Epithelial cell of proximal tubule (primary cell): ENCODE results near the gene CNR2. TPM values are rescaled to one million over a fixed set of nuclear protein-coding genes. Genes with fewer than 3 reads are reported as not detected.

Source experiments
- DNase-seq: peaks from one replicate; pipeline ENCODE4 v3.0.0-alpha.2; 2011; ENCODE audit warnings: low read depth
- H3K4me3 ChIP-seq: 2 replicates; pipeline ENCODE4 v1.5.1; 2011; ENCODE audit warnings: low read depth, mild to moderate bottlenecking, low read length
- total RNA-seq: library from RNA; depleted of rRNA; stranded (reverse); fragments of >200 nt; gene quantifications from 2 replicates; pipeline ENCODE4 v1.2.3, GENCODE V29; 2015
- TF ChIP-seq, protein P1 (sequence below): conservative IDR thresholded peaks from 2 replicates; pipeline ENCODE4 v1.5.1; 2012; ENCODE audit warnings: low read depth, mild to moderate bottlenecking, low read length

CNR2 gene
- total RNA-seq, 1 donor from 2014 or later, result not detected

GRCh38 chr1:23915466-23915865, 2.3 kb upstream of the CNR2 start:
- no peak for DNase-seq
- TF ChIP-seq, protein P1, sequence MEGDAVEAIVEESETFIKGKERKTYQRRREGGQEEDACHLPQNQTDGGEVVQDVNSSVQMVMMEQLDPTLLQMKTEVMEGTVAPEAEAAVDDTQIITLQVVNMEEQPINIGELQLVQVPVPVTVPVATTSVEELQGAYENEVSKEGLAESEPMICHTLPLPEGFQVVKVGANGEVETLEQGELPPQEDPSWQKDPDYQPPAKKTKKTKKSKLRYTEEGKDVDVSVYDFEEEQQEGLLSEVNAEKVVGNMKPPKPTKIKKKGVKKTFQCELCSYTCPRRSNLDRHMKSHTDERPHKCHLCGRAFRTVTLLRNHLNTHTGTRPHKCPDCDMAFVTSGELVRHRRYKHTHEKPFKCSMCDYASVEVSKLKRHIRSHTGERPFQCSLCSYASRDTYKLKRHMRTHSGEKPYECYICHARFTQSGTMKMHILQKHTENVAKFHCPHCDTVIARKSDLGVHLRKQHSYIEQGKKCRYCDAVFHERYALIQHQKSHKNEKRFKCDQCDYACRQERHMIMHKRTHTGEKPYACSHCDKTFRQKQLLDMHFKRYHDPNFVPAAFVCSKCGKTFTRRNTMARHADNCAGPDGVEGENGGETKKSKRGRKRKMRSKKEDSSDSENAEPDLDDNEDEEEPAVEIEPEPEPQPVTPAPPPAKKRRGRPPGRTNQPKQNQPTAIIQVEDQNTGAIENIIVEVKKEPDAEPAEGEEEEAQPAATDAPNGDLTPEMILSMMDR, result no peak
- H3K4me3 ChIP-seq, result no peak overlapping the region

- H3K4me3 ChIP-seq, result no peak overlapping the region
- TF ChIP-seq, protein P1, result no peak
- no peak for DNase-seq
These were observed 1.8 kb upstream of the CNR2 start for GRCh38 chr1:23914921-23915320.

DNA sequence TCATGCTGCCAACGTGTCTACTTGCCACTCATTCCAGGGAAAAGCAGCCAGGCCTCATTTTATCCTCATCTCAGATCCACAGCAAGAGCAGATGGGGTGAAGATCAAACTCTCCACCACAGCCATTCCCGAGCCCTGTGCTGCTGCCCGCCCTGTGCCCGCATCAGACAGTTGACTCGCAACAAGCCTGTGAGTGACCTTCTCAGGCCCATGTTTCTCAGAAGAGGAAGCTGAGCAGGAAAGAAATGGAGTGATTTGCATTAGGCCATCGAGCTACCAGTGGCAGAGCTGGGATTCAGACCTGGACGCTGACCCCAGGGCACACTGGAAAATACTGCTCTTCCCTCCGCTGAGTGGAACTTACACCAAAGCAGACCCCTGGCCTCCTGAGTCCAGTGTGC, 1.2 kb downstream of the CNR2 start:
- TF ChIP-seq, protein P1, result no peak
- no peak for DNase-seq

GRCh38 chr1:23910553-23911246, 2.5 kb downstream of the CNR2 start:
- no peak for DNase-seq
- no peak overlapping the region for H3K4me3 ChIP-seq
- TF ChIP-seq, protein P1, result no peak

More for the DNA sequence above, 1.2 kb downstream of the CNR2 start:
- no peak overlapping the region for H3K4me3 ChIP-seq

DNA sequence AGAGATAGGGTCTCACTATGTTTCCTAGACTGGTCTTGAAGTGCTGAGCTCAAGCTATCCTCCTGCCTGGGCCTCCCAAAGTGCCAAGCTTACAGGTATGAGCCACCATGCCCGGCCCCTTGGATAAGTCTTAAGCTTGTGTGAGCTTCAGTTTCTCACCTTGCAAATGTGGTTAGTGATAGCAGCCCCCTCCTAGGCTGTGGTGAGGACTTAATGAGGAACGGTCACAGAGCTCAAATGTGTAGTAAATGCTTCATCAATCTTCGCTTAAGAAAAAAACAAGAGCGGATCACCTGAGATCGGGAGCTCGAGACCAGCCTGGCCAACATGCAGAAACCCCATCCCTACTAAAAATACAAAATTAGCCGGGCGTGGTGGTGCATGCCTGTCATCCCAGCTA, 3.0 kb downstream of the CNR2 start:
- TF ChIP-seq, protein P1, result no peak
- H3K4me3 ChIP-seq, result no peak overlapping the region
- DNase-seq, result no peak

DNA sequence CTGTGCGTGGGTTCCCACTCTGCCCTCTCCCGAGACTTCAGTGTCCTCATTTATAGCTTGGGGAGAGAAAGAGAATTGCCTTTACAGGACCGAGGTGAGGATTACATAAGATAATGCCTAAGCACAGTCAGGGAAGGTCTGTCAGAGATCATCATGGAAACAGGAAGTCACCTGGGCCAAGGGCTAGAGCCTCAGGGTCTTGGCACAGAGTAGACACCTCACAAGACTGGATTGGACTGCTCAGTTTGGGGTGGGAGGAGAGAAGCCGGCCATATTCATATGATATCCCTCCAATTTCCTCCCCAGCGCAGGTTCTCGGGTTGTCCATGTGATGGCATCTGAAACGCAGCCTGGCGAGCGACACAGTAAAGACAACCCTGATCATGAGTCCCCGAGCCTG, 3.8 kb downstream of the CNR2 start:
- TF ChIP-seq, protein P1, result no peak
- H3K4me3 ChIP-seq, result no peak overlapping the region
- DNase-seq, result no peak
